Measurements from ENCODE around the gene TMEM187. TPM values are rescaled to one million over a fixed set of nuclear protein-coding genes. Genes with fewer than 3 reads are reported as not detected.

Gene TMEM187
- total and polyA plus RNA-seq, 10 of the 15 experiments (the other 5 are each of a cell fraction or from before 2014, with no cell fraction given): 0.45 to 8.5 (median 4.1) TPM

GRCh38 chrX:153971450-153972367, 845 bp upstream of the TMEM187 start, which contains the start of gene HCFC1 (continued):
- TF ChIP-seq NKRF (conservative IDR thresholded peaks at IDR 0.05): peak; percentile 57; the same call in 1 of the 2 replicates
- peak; percentile 74 for TF ChIP-seq CREM (IDR thresholded peaks at IDR 0.05; ENCODE audit: low read depth)
- no peak for TF ChIP-seq PRDM15 (CRISPR knock-in tag; IDR thresholded peaks at IDR 0.05)
- TF ChIP-seq ATF7 (IDR thresholded peaks at IDR 0.05; ENCODE audit: low read depth): peak; percentile 96
- no peak for TF ChIP-seq HSF1 (IDR thresholded peaks at IDR 0.05; ENCODE audit: low read depth, low read length)
- TF ChIP-seq IRF4 (IDR thresholded peaks at IDR 0.05; ENCODE audit: low read depth, low read length): no peak
- TF ChIP-seq SMAD5 (IDR thresholded peaks at IDR 0.05; ENCODE audit: low read depth): no peak
- TF ChIP-seq GATAD2B (conservative IDR thresholded peaks at IDR 0.05; ENCODE audit: low read depth): peak; percentile 59; the same call in 1 of the 2 replicates
- TF ChIP-seq CTCF (IDR thresholded peaks at IDR 0.05 in 2 of 3, conservative IDR thresholded peaks at IDR 0.05 in 1 of 3; ENCODE audit: control insufficient read depth in 2 of 3, extremely low read depth in 1 of 3, insufficient read depth in 1 of 3, low read depth in 3 of 3, low read length in 3 of 3): no peak
- TF ChIP-seq PAX8 (IDR thresholded peaks at IDR 0.05): no peak
- TF ChIP-seq PBX3 (IDR thresholded peaks at IDR 0.05; ENCODE audit: insufficient replicate concordance, low read depth, low read length): no peak
- TF ChIP-seq TARDBP (IDR thresholded peaks at IDR 0.05; ENCODE audit: borderline replicate concordance): no peak; the same call in 1 of the 2 replicates
- no peak for TF ChIP-seq ZBTB33 (IDR thresholded peaks at IDR 0.05)
- TF ChIP-seq ATF2 (IDR thresholded peaks at IDR 0.05; ENCODE audit: low read length): no peak

Data from GM12878 (cell line).